ENCODE results near the gene TMEM91.

- TF ChIP-seq CTCF (conservative IDR thresholded peaks at IDR 0.05; ENCODE audit: low read length) (no peak), EZH2phosphoT487 (IDR thresholded peaks at IDR 0.05; ENCODE audit: borderline replicate concordance, low read depth, low read length) (no peak)
Measured at GRCh38 chr19:41330481-41330880, 45.9 kb upstream of the TMEM91 start.
